Measurements from ENCODE around the gene QPCT.

The QPCT gene

DNA sequence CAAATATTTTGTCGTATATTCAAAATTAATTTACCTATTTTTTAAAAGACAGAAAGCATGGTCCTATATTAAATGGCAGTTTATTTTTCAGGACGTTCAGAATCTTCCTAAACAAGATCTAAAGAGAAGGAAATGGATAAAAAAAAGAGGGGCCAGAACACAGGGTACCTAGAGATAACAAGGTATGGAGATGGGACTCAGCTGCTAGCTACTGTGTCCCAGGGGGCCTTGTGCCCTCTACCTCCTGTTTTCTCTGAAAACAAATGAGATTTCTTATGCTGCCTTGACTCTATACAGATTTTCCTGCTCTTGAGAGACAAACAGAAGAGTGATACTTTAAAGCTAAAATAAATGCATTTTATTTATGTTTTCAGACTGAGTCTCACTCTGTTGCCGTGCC is 29.1 kb upstream of the QPCT start:
- peaks cover 11% of the 10 kb centered on the region; the same call in 1 of the 2 replicates for H3K36me3 ChIP-seq (ENCODE audit: insufficient read depth, low read length)
- H3K4me3 ChIP-seq (ENCODE audit: low read depth, low read length) = no peak overlapping the region
- H3K27me3 ChIP-seq (ENCODE audit: insufficient read depth, low read length) = no peaks in the 10 kb centered on the region
- peaks cover 93% of the 10 kb centered on the region for H3K79me2 ChIP-seq (ENCODE audit: control insufficient read depth, insufficient read depth, low read length, unreplicated experiment)
- H2AFZ ChIP-seq (ENCODE audit: low read length, unreplicated experiment) = no peak overlapping the region
- H3K4me1 ChIP-seq (ENCODE audit: control insufficient read depth, insufficient read depth, low read length, unreplicated experiment) = peaks cover 33% of the 10 kb centered on the region
- no peak overlapping the region for H3K27ac ChIP-seq (ENCODE audit: low read depth, low read length)

- Histone ChIP-seq H3K27me3 (ENCODE audit: insufficient read depth, low read length) (no peaks in the 10 kb centered on the region), H3K27ac (ENCODE audit: low read depth, low read length) (no peak overlapping the region), H3K4me3 (ENCODE audit: low read depth, low read length) (no peak overlapping the region), H3K36me3 (ENCODE audit: insufficient read depth, low read length) (peaks cover 11% of the 10 kb centered on the region; the same call in 1 of the 2 replicates), H3K4me1 (ENCODE audit: control insufficient read depth, insufficient read depth, low read length, unreplicated experiment) (peaks cover 35% of the 10 kb centered on the region), H2AFZ (ENCODE audit: low read length, unreplicated experiment) (no peak overlapping the region), H3K79me2 (ENCODE audit: control insufficient read depth, insufficient read depth, low read length, unreplicated experiment) (peaks cover 93% of the 10 kb centered on the region)
Observed at GRCh38 chr2:37316181-37316580, 28.2 kb upstream of the QPCT start.

DNA sequence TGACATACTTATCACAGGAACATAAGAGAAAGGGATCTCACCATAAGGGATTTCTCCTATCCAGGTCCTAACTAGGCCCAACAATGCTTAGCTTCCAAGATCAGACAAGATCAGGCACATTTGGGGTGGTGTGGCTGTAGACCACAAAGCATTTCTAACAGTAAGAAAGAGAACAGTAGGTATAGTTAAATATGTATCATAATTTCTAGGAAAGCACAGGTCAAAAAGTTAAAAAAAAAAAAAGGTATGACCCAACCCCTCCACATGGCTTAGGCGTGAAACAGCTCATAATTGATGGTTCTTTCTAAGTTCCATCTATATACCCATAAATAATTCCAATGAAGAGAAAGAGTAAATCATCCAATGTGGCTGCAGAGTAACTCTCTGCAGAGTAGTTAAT is 26.7 kb upstream of the QPCT start:
- Histone ChIP-seq H3K4me3 (ENCODE audit: low read depth, low read length) (no peak overlapping the region), H3K36me3 (ENCODE audit: insufficient read depth, low read length) (peaks cover 11% of the 10 kb centered on the region; the same call in 1 of the 2 replicates), H3K27ac (ENCODE audit: low read depth, low read length) (no peak overlapping the region), H3K4me1 (ENCODE audit: control insufficient read depth, insufficient read depth, low read length, unreplicated experiment) (peaks cover 36% of the 10 kb centered on the region), H2AFZ (ENCODE audit: low read length, unreplicated experiment) (no peak overlapping the region), H3K79me2 (ENCODE audit: control insufficient read depth, insufficient read depth, low read length, unreplicated experiment) (peaks cover 96% of the 10 kb centered on the region), H3K27me3 (ENCODE audit: insufficient read depth, low read length) (no peaks in the 10 kb centered on the region)

DNA sequence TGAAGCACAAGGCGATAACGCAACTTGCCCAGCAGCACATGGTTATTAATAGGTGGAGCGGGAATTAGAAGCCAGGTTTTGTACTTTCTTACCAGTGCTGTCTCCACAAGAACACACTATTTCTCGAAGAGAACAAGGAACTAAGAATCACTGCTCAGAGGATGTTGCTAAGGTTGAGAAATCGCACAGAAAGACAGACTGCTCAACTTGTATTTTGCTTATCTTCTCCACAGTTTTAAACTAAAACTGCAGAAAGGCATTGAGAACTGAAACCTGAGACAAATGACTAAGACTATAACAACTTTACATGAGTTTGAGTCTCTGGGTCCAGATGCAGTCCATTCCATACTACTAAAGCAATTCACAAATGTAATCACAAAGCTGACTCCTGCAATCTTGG is 26.0 kb upstream of the QPCT start:
- Histone ChIP-seq H3K4me1 (ENCODE audit: control insufficient read depth, insufficient read depth, low read length, unreplicated experiment) (peaks cover 36% of the 10 kb centered on the region), H3K4me3 (ENCODE audit: low read depth, low read length) (no peak overlapping the region), H3K27ac (ENCODE audit: low read depth, low read length) (no peak overlapping the region), H3K36me3 (ENCODE audit: insufficient read depth, low read length) (peaks cover 11% of the 10 kb centered on the region; the same call in 1 of the 2 replicates), H3K79me2 (ENCODE audit: control insufficient read depth, insufficient read depth, low read length, unreplicated experiment) (peaks cover 97% of the 10 kb centered on the region), H3K27me3 (ENCODE audit: insufficient read depth, low read length) (no peaks in the 10 kb centered on the region), H2AFZ (ENCODE audit: low read length, unreplicated experiment) (no peak overlapping the region)

GRCh38 chr2:37319754-37320609 is 24.4 kb upstream of the QPCT start:
- no peak overlapping the region for H3K4me3 ChIP-seq (ENCODE audit: low read depth, low read length)

DNA sequence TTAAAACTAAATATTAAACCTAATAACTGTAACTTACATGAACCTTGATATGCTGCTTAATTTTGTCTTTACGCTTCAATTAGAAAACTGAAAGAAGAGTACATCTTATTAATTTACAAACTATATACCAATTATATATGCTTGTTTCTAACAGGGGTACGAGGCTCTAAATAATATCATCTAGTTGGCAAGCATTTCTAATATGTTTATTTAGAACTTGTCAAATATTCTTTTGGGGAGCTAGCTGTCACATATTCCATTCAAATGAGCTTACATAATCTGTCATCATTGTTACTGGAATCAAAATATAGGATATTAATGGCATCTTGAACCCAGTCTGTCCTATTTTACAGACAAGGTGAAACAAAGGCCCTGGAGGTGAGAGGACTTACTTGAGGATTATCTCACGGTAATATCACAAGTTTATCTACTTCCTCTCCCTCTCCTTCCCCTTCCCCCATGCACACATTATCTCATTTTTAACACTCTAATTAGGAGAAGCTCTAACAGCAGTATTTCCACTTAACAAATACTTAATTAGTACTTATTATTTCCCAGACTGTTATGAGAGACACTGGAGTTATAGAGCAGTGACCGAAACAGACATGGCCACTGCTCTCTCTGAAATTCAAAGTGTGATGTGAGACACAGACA is 23.3 kb upstream of the QPCT start:
- H3K4me3 ChIP-seq (ENCODE audit: low read depth, low read length) = no peak overlapping the region; the same call in 1 of the 2 replicates
- peaks cover 36% of the 10 kb centered on the region for H3K4me1 ChIP-seq (ENCODE audit: control insufficient read depth, insufficient read depth, low read length, unreplicated experiment)
- no peaks in the 10 kb centered on the region for H3K27me3 ChIP-seq (ENCODE audit: insufficient read depth, low read length)
- H2AFZ ChIP-seq (ENCODE audit: low read length, unreplicated experiment) = no peak overlapping the region
- H3K79me2 ChIP-seq (ENCODE audit: control insufficient read depth, insufficient read depth, low read length, unreplicated experiment) = peaks cover 81% of the 10 kb centered on the region
- no peak overlapping the region for H3K27ac ChIP-seq (ENCODE audit: low read depth, low read length)
- peaks cover 8% of the 10 kb centered on the region; the same call in 1 of the 2 replicates for H3K36me3 ChIP-seq (ENCODE audit: insufficient read depth, low read length)

More at GRCh38 chr2:37319754-37320609, 24.4 kb upstream of the QPCT start:
- Histone ChIP-seq H2AFZ (ENCODE audit: low read length, unreplicated experiment) (no peak overlapping the region), H3K27me3 (ENCODE audit: insufficient read depth, low read length) (no peaks in the 10 kb centered on the region), H3K4me1 (ENCODE audit: control insufficient read depth, insufficient read depth, low read length, unreplicated experiment) (peaks cover 36% of the 10 kb centered on the region), H3K27ac (ENCODE audit: low read depth, low read length) (no peak overlapping the region), H3K79me2 (ENCODE audit: control insufficient read depth, insufficient read depth, low read length, unreplicated experiment) (peaks cover 92% of the 10 kb centered on the region), H3K36me3 (ENCODE audit: insufficient read depth, low read length) (peaks cover 11% of the 10 kb centered on the region; the same call in 1 of the 2 replicates)

DNA sequence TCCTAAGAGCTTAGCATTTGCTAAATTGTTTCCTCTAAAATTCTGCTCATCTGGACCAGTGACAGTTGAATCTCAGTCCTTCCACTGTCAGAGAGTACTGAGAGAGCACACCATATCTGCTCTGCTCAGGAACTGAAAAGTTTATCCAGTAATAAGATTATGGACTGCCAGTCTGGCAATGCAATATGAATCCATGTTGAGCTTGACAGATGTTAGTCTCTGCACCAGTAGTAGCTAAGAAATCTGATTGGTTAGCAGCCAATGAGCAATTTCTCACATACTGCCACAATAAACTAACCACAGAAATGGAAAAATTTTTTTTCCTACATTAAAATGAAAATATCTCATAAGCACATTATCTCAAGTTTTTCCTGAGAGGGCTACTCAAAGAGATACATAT is 22.1 kb upstream of the QPCT start:
- no peak overlapping the region for H3K27ac ChIP-seq (ENCODE audit: low read depth, low read length)
- no peak overlapping the region for H2AFZ ChIP-seq (ENCODE audit: low read length, unreplicated experiment)
- peaks cover 69% of the 10 kb centered on the region for H3K79me2 ChIP-seq (ENCODE audit: control insufficient read depth, insufficient read depth, low read length, unreplicated experiment)
- peak overlapping the region; percentile 98 for H3K4me3 ChIP-seq (ENCODE audit: low read depth, low read length)
- no peaks in the 10 kb centered on the region for H3K27me3 ChIP-seq (ENCODE audit: insufficient read depth, low read length)
- 0 out of 2 replicates have a peak, but pooled peaks cover 6% of the 10 kb centered on the region for H3K36me3 ChIP-seq (ENCODE audit: insufficient read depth, low read length)
- H3K4me1 ChIP-seq (ENCODE audit: control insufficient read depth, insufficient read depth, low read length, unreplicated experiment) = peaks cover 39% of the 10 kb centered on the region

DNA sequence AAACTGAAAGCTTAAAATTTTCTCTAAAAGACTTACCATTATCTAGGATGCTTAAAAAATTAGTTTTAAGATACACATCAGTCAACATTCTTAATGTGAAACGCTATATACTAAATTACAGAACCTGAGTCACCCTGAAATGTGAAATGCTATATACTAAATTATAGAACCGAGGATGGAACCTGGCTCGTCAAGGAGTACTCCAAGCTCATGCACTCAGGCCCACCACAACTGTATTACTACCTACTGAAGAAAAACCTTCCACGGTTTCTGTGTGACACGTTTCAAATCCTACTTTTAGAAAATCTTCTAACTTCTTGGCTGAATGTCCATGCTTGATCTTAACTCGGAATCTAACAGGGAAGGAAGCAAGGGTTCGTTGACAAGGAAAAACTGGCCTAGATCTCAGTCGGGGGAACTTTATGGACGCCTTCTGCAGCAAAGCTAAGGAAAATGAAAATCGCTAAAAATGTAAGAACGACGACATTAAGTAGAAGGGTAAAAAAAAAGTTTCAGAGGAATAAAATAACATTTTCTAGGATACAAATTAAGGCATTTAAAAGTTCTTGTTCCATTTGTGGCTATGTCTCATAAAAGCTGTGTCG is 21.2 kb upstream of the QPCT start:
- H2AFZ ChIP-seq (ENCODE audit: low read length, unreplicated experiment) = peak overlapping the region; percentile 89
- H3K4me1 ChIP-seq (ENCODE audit: control insufficient read depth, insufficient read depth, low read length, unreplicated experiment) = peaks cover 35% of the 10 kb centered on the region
- peaks cover 59% of the 10 kb centered on the region for H3K79me2 ChIP-seq (ENCODE audit: control insufficient read depth, insufficient read depth, low read length, unreplicated experiment)
- H3K27me3 ChIP-seq (ENCODE audit: insufficient read depth, low read length) = no peaks in the 10 kb centered on the region
- peak overlapping the region; percentile 98 for H3K4me3 ChIP-seq (ENCODE audit: low read depth, low read length)
- peak overlapping the region; percentile 58 for H3K27ac ChIP-seq (ENCODE audit: low read depth, low read length)
- H3K36me3 ChIP-seq (ENCODE audit: insufficient read depth, low read length) = 0 out of 2 replicates have a peak, but pooled peaks cover under 1% of the 10 kb centered on the region

DNA sequence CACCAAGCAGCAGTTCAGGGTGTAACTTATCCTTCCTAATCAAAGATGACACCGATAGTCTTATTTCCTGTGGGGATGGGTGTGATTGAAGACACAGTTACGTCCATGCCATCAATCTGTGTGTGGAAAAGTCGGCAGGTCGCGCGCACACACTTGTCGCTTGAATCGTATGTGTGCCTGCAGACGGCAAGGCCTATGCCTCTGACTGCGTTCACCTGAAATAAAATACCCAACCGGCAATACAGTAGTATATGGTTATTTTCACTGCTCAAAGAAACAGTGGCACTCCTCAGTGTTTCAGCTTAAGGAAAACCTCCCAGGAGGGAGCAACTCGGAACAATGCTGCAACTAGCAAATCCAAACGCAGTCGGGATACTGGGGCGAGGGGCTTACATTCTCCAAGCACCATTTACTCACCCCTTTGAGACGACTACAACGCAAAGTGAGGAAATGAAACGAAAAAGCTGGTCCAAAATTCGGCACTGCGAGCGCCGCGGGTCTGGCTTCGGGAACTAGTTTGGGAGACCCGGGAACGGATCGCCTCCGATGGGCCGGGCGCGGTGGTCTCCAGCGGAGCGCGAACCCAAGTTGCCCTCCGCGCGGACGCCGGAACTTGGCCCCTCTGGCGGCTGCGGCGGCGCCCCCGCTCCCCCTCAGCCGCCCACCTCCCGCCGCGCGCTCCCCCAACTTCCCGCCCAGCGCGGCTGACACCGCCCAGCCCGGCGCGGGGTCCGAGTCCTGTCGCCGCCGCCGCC is 20.5 kb upstream of the QPCT start:
- Histone ChIP-seq H3K36me3 (ENCODE audit: insufficient read depth, low read length) (no peaks in the 10 kb centered on the region), H3K4me1 (ENCODE audit: control insufficient read depth, insufficient read depth, low read length, unreplicated experiment) (peaks cover 28% of the 10 kb centered on the region), H3K27ac (ENCODE audit: low read depth, low read length) (peak overlapping the region; percentile 58), H3K4me3 (ENCODE audit: low read depth, low read length) (peak overlapping the region; percentile 98), H2AFZ (ENCODE audit: low read length, unreplicated experiment) (peak overlapping the region; percentile 89), H3K27me3 (ENCODE audit: insufficient read depth, low read length) (no peaks in the 10 kb centered on the region), H3K79me2 (ENCODE audit: control insufficient read depth, insufficient read depth, low read length, unreplicated experiment) (peaks cover 53% of the 10 kb centered on the region)

DNA sequence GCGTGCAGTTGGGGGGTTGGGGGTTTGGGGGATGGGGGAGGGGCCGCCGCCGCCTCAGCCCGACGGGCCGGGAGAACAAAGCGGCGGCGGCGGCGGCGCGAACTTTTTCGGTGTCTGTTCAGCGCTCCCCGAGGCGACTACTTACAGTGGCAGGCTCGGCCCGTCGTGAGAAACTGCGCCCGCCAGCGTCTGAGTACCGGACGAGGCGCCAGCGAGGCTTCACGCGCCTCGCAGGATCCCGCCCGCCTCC is 20.0 kb upstream of the QPCT start:
- no peak overlapping the region for H2AFZ ChIP-seq (ENCODE audit: low read length, unreplicated experiment)

More for the DNA sequence above, 20.0 kb upstream of the QPCT start:
- Histone ChIP-seq H3K27ac (ENCODE audit: low read depth, low read length) (peak overlapping the region; percentile 58), H3K36me3 (ENCODE audit: insufficient read depth, low read length) (no peaks in the 10 kb centered on the region), H3K27me3 (ENCODE audit: insufficient read depth, low read length) (no peaks in the 10 kb centered on the region), H3K4me3 (ENCODE audit: low read depth, low read length) (peak overlapping the region; percentile 98), H3K4me1 (ENCODE audit: control insufficient read depth, insufficient read depth, low read length, unreplicated experiment) (peaks cover 23% of the 10 kb centered on the region), H3K79me2 (ENCODE audit: control insufficient read depth, insufficient read depth, low read length, unreplicated experiment) (peaks cover 48% of the 10 kb centered on the region)

Measured in ACC112 (cell line).